Mucosa of descending colon (tissue), 3 donors: ENCODE measurements around the gene PTPN12. TPM values are rescaled to one million over a fixed set of nuclear protein-coding genes. Genes with fewer than 3 reads are reported as not detected.
"Not testable (repeated sequence)": the region's sequence is repeated elsewhere in the genome, so short reads cannot be mapped to it uniquely, and the experiment has no call there.

Source experiments
- ATAC-seq: fragments of 200-7000 bp; cut with Tn5 transposase; one replicate; pipeline ENCODE4 v1.9.1; 2020; ENCODE audit warnings: mild to moderate bottlenecking, moderate library complexity
- DNase-seq, 3 donors: peaks; one replicate each; pipeline ENCODE4 v3.0.0-alpha.2; 2020
- H3K36me3 ChIP-seq: fragments of 200-600 bp; one replicate; pipeline ENCODE4 v1.8.0; 2021; ENCODE audit warnings: low read depth, mild to moderate bottlenecking
- H3K4me1 ChIP-seq: fragments of 200-600 bp; one replicate; pipeline ENCODE4 v1.8.0; 2021; ENCODE audit warnings: low read depth, mild to moderate bottlenecking
- H3K4me3 ChIP-seq: fragments of 200-600 bp; one replicate; pipeline ENCODE4 v1.8.0; 2021; ENCODE audit warnings: mild to moderate bottlenecking
- H3K9me3 ChIP-seq: fragments of 200-600 bp; one replicate; pipeline ENCODE4 v1.8.0; 2021; ENCODE audit warnings: mild to moderate bottlenecking
- intact Hi-C, 2 donors: fragments of 100-400 bp; cut with DNase I in 1 of 2; cut with micrococcal nuclease in 1 of 2; formaldehyde crosslinking; loops; one replicate each; pipeline versions ENCODE4 v1.11.0 to v1.11.1; 2022; cut with DNase I, micrococcal nuclease
- total RNA-seq, 3 donors: library from RNA; stranded (reverse); fragmentation: NEBNext Ultra II Directional in 2 of 3; extraction: Animal tissue kit (Norgen Biotek cat#: 25700) in 2 of 3; gene quantifications; one replicate each; pipeline versions ENCODE4 v1.2.1 to v1.2.4, GENCODE V29; 2021 to 2023
- TF ChIP-seq, protein P1 (sequence below): fragments of 200-600 bp; IDR thresholded peaks from one replicate; pipeline ENCODE4 v1.8.0; 2022; ENCODE audit warnings: antibody characterized with exemption, mild to moderate bottlenecking
- donor health status: DM: no; HTN: no; CAD: no; lungs with moderate emphysema.
- donor health status: DM: no; HTN: no; CAD: no.
- donor health status: DM: no; HTN: yes; CAD: no.

Gene PTPN12
- total RNA-seq, 3 donors from 2014 or later, result 42.0 to 92.1 (median 44.6) TPM

DNA sequence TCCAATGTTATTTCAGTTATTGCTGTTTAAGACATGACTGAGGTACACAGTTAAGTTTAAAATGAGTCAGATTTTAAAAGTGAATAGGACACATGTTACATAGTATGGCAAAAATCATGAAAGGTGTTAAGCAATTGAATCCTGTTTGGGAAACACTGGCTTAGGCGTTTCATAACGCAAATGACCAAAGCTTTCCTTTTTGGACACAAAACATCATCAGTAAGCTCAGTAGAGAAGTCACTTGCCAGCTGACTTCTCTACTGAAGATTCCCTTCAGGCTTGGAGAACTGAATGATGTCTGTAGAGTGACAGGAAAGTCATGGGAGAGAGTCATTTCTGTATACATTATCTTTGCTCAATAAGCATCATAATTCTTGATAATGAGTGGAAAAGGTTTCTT, 94.7 kb downstream of the PTPN12 start:
- H3K9me3 ChIP-seq, result no peaks in the 10 kb centered on the region
- intact Hi-C loops, result no loop called here
- H3K4me3 ChIP-seq, result no peak overlapping the region
- no peaks in the 10 kb centered on the region for H3K36me3 ChIP-seq
- H3K4me1 ChIP-seq, result no peaks in the 10 kb centered on the region
- ATAC-seq (no peak), DNase-seq (no peak)
- TF ChIP-seq, protein P1, sequence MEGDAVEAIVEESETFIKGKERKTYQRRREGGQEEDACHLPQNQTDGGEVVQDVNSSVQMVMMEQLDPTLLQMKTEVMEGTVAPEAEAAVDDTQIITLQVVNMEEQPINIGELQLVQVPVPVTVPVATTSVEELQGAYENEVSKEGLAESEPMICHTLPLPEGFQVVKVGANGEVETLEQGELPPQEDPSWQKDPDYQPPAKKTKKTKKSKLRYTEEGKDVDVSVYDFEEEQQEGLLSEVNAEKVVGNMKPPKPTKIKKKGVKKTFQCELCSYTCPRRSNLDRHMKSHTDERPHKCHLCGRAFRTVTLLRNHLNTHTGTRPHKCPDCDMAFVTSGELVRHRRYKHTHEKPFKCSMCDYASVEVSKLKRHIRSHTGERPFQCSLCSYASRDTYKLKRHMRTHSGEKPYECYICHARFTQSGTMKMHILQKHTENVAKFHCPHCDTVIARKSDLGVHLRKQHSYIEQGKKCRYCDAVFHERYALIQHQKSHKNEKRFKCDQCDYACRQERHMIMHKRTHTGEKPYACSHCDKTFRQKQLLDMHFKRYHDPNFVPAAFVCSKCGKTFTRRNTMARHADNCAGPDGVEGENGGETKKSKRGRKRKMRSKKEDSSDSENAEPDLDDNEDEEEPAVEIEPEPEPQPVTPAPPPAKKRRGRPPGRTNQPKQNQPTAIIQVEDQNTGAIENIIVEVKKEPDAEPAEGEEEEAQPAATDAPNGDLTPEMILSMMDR, result no peak

DNA sequence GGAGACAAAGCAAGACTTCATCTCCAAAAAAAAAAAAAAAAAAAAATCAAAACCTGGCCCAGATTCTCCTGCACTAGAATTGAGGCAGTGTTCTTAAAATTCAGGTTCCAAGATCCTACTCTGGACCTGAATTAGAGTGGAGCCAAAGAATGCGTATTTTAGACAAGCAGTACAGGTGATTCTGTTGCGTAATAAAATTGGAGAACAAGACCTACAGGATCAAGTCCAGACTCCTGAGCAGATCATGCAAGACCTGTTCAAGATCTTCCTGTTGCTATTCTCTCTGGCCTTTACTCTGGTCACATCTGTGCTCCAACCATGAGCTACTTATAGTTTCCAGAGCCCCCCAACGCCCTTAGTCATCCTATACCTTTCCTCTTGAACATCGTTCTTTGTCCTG, 107.7 kb downstream of the PTPN12 start:
- intact Hi-C loops, result no loop called here
- no peaks in the 10 kb centered on the region for H3K36me3 ChIP-seq
- no peaks in the 10 kb centered on the region for H3K9me3 ChIP-seq
- TF ChIP-seq, protein P1, result no peak
- ATAC-seq (no peak), DNase-seq (no peak)
- H3K4me3 ChIP-seq, result no peak overlapping the region
- no peaks in the 10 kb centered on the region for H3K4me1 ChIP-seq

DNA sequence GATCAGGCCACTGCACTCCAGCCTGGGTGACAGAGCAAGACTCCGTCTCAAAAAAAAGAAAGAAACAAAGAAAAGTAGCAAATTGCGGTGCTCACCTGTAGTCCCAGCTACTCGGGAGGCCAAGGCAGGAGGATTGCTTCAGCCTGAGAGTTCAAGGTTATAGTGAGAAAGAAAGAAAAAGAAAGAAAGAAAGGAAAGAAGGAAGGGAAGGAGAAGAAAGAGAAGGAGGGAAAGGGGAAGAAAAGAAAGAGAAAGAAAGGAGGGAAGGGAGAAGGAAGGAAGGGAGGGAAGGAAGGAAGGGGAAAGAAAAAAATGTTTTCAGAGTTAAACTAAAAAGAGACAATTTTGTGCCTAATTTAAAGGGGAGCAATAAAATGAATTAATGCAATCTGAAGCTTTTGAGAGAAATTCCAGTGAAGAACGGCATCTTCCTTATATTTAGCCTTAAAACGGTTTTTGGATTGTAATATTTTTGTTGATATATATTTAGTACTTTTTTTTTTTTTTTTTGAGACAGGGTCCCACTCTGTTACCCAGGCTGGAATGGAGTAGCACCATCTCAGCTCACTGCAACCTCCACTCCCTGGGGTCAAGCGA, 111.7 kb downstream of the PTPN12 start:
- TF ChIP-seq, protein P1, result no peak
- Histone ChIP-seq H3K9me3 (no peaks in the 10 kb centered on the region), H3K4me3 (no peak overlapping the region), H3K4me1 (peaks cover 9% of the 10 kb centered on the region), H3K36me3 (no peaks in the 10 kb centered on the region)
- DNase-seq (no peak), ATAC-seq (no peak)
- intact Hi-C loops, result no loop called here

DNA sequence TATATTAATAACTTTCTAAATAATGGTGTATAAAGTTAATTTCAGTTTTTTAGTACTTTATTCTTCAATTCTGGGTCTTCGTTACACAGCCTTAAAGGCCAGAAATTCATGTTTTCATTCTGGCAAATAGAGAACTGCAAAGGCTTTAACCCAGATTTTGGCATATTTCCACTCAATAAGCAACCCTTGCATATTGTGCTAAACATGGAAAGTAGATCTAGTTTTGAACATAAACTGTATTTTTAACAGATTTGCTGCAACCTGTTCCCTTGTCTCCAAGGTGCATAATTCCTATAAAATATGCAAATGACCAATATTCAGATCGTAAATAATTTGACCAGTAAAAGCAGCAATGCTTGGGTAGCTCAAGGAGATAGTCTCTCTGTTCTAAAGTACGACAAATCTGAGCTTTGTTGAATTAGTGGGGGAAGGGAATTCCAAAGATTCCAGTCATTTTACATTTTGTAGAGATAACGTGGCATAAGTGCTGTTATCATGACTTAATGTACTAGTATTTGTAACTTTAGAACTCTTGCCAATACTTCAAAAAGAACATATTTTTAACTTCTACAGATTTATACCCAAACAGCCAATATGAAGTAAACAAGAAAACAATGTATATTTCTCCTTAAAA, 112.7 kb downstream of the PTPN12 start:
- ATAC-seq (no peak), DNase-seq (no peak)
- no peaks in the 10 kb centered on the region for H3K9me3 ChIP-seq
- intact Hi-C loops, result loop anchor here in 1 of 2 donors (10.0 kb wide), 1 partner anchor 105 kb away; no protein-coding TSS in a partner anchor
- peaks cover 19% of the 10 kb centered on the region for H3K4me1 ChIP-seq
- no peak overlapping the region for H3K4me3 ChIP-seq
- TF ChIP-seq, protein P1, result no peak
- H3K36me3 ChIP-seq, result no peaks in the 10 kb centered on the region

DNA sequence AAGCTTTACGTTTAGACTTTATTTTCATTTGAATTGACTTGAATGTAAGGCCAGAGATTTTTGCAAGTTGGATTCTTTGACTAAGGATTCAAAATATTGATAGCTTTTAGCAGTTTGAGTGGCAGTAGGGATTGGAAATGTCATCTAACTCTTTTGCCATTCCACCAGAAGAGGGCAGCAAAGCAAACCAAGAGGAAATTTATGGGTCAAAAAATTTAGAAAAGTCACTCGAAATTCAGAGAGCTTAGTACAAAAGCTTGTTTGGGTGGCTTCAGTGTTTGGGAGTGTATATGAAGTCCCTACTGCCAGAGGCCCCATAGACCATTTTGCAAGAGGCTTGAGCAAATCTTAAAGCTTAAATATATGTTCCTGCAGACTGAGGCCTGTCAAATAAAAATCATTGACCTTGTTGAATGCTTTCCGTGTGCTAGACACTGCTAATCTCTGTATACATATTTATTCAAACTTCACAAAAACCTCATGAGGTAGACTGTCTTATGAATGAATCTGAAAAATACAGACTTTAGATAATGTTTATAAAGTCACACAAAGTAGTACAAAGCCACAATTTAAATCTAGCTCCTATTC, 114.6 kb downstream of the PTPN12 start:
- peak in 1 of 3 donors; percentile 76 for DNase-seq
- intact Hi-C loops, result loop anchor here in 1 of 2 donors (10.0 kb wide), 1 partner anchor 103 kb away; no protein-coding TSS in a partner anchor
- Histone ChIP-seq H3K4me3 (no peak overlapping the region), H3K9me3 (no peaks in the 10 kb centered on the region), H3K36me3 (no peaks in the 10 kb centered on the region), H3K4me1 (peaks cover 31% of the 10 kb centered on the region)
- TF ChIP-seq, protein P1, result peak; percentile 46
- no peak for ATAC-seq

DNA sequence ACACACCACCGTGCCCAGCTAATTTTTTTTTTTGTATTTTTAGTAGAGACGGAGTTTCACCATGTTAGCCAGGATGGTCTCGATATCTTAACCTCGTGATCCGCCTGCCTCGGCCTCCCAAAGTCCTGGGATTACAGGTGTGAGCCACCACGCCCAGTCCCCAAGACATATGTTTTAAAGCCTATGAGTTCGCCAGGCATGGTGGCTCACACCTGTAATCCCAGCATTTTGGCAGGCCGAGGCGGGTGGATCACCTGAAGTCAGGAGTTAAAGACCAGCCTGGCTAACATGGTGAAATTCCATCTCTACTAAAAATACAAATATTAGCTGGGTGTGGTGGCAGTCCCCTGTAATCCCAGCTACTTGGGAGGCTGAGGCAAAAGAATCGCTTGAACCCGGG, 115.7 kb downstream of the PTPN12 start:
- intact Hi-C loops, result loop anchor here in 1 of 2 donors (10.0 kb wide), 1 partner anchor 102 kb away; no protein-coding TSS in a partner anchor
- ATAC-seq, DNase-seq, H3K4me3 ChIP-seq, H3K9me3 ChIP-seq, H3K36me3 ChIP-seq: not testable (repeated sequence)
- peaks cover 33% of the 10 kb centered on the region for H3K4me1 ChIP-seq
